IPS DF 4.7 (cell line): ENCODE data around the gene RXYLT1.

Source experiments
- DNase-seq: peaks from one replicate; pipeline ENCODE4 v3.0.0-alpha.2; 2013; ENCODE audit warnings: low spot score; ENCODE audit errors: extremely low read depth

Gene RXYLT1

GRCh38 chr12:63843254-63843720 lies 63.6 kb downstream of the RXYLT1 start:
- no peak for DNase-seq

GRCh38 chr12:63843721-63844390 lies 64.1 kb downstream of the RXYLT1 start:
- DNase-seq: peak; percentile 68

GRCh38 chr12:63844391-63845341 lies 65.0 kb downstream of the RXYLT1 start, which contains the start of gene SRGAP1:
SRGAP1 (plus strand) TSS chr12:63844700; CDS start chr12:63844817, 117 bp downstream.
- no peak for DNase-seq

- DNase-seq: no peak
Observed at GRCh38 chr12:63845726-63846125, 66.0 kb downstream of the RXYLT1 start.

- DNase-seq: no peak
Observed at GRCh38 chr12:63846238-63846967, 66.7 kb downstream of the RXYLT1 start.

GRCh38 chr12:63848450-63848849 lies 68.7 kb downstream of the RXYLT1 start:
- DNase-seq: no peak

GRCh38 chr12:63849106-63849620 lies 69.5 kb downstream of the RXYLT1 start:
- no peak for DNase-seq

- no peak for DNase-seq
Observed at GRCh38 chr12:63849641-63850040, 69.9 kb downstream of the RXYLT1 start.

GRCh38 chr12:63853978-63854377 lies 74.3 kb downstream of the RXYLT1 start:
- no peak for DNase-seq

- no peak for DNase-seq
Observed at GRCh38 chr12:63855299-63855698, 75.6 kb downstream of the RXYLT1 start.

GRCh38 chr12:63857771-63858670 lies 78.3 kb downstream of the RXYLT1 start:
- DNase-seq: no peak
